Dedifferentiated amniotic fluid mesenchymal stem cell (primary cell): ENCODE measurements around the gene TTBK2.
"Not testable (repeated sequence)": the region's sequence is repeated elsewhere in the genome, so short reads cannot be mapped to it uniquely, and the experiment has no call there.

Experiments
- DNase-seq: peaks from one replicate; pipeline ENCODE4 v3.0.0-alpha.2; 2016; ENCODE audit errors: extremely low spot score

The TTBK2 gene

DNA sequence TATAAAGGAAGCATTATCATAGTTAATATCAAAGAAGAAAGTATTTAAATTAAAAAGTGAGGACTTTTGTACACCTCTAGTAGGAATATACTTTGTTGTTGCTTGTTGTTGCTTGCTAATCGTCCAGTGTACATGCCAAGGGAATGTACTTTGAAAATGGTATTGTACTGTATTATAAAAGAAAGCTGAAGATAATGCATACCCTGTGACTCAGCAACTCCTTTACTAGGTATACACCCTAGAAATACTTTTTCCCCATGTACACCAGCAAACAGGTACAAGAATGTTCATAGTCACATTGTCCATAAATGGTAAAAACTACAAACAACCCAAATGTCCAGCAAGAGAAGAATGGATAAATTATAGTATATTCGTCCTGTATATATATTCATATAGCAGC, 12.0 kb downstream of the TTBK2 start:
- no peak for DNase-seq

- DNase-seq, result no peak
These were observed 16.9 kb downstream of the TTBK2 start for GRCh38 chr15:42903388-42904324.

- DNase-seq, result not testable (repeated sequence)
These were observed 26.7 kb downstream of the TTBK2 start for GRCh38 chr15:42893911-42894310.

- DNase-seq, result no peak
These were observed 29.0 kb downstream of the TTBK2 start for GRCh38 chr15:42891569-42891968.

DNA sequence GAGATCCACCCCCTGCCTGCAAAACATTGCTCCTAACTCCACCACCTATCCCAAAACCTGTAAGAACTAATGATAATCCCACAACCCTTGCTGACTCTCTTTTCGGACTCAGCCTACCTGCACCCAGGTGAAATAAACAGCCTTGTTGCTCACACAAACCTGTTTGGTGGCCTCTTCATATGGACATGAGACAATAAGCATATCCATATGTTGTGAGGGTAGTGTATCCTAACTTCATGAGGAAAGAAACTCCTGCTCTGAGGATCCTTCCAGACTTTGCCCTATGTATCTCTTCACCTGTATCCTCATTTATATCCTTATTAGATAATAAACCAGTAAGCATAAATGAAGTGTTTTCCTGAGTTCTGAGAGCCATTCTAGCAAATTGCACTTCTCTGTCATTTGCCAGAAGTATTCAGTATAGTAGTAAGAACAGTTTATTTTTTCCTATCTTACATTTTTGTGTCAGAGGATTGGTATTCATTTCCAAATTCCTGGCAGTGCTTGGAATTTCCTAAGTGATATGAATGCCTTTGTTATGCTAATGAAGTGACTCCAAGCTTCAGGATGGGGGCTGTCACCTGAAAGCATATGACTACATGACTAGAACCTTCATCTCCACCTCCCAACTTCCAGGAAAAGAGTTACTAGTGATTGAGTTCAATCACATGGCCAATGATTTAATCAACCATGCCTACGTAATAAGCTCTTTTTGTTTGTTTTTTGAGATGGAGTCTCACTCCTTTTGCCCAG, 30.2 kb downstream of the TTBK2 start:
- peak; percentile 29 for DNase-seq

DNA sequence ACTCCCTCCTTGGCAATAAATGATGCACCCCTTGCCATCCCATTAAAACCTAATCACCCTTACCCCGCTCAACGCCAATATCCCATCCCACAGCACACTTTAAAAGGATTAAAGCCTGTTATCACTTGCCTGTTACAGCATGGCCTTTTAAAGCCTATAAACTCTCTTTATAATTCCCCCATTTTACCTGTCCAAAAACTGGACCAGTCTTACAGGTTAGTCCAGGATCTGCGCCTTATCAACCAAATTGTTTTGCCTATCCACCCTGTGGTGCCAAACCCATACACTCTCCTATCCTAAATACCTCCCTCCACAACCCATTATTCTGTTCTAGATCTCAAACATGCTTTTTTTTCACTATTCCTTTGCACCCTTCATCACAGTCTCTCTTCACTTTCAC, 33.2 kb downstream of the TTBK2 start:
- not testable (repeated sequence) for DNase-seq

- DNase-seq, result no peak
These were observed 40.5 kb downstream of the TTBK2 start for GRCh38 chr15:42880121-42880520.

- DNase-seq, result no peak
These were observed 41.1 kb downstream of the TTBK2 start for GRCh38 chr15:42879443-42879842.

DNA sequence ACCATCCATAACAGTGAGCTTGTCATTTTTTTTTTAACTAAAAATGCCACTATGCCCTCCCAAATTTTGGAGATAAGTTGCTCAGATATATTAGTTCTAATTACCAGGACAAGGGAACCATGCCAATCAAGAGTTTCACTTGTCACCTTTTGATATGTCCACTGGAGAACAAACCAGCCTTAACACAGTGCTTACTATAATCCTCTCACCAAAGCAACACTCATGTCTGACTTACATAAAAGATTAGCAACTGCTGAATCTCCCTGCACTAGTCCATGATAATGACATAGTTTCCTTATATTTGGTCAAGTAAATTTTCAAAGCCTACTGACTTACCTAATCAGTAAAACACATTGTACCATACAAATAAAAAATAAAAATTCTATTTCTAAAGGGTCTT, 44.4 kb downstream of the TTBK2 start:
- DNase-seq, result no peak

GRCh38 chr15:42868683-42869082, 51.9 kb downstream of the TTBK2 start:
- DNase-seq, result no peak

- DNase-seq, result no peak
These were observed 56.9 kb downstream of the TTBK2 start for GRCh38 chr15:42863572-42864239.

DNA sequence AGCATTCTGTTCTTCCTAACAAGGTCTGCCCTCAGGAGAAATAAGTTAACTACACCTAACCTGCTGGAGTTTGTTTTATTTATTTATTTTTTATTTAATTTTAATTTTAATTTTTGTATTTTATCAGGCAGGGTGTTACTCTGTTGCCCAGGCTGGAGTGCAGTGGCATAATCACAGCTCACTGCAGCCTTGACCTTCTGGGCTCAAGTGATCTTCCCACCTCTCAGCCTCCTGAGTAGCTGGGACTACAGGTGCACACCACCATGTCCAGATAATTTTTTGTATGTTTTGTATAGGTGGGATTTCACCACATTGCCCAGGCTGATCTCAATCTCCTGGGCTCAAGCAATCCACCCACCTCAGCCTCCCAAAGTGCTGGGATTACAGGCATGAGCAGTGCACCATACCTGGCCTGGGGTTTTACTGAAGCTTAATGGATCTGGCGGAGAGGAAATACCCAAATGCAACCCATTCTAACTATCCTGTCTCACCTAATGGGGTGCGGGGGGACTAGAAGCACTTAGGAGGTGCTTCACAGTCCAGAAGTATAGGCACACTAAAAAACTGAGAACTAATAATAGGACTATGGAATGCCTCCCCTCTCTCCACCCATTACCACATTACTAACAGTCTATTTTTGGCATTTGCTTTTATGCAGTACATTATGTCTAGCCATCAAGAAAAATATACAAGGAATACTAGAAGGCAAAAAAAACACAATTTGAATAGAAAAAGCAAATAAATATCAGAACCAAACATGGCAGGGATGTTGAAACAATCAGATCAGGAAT, 61.4 kb downstream of the TTBK2 start:
- DNase-seq, result no peak

DNA sequence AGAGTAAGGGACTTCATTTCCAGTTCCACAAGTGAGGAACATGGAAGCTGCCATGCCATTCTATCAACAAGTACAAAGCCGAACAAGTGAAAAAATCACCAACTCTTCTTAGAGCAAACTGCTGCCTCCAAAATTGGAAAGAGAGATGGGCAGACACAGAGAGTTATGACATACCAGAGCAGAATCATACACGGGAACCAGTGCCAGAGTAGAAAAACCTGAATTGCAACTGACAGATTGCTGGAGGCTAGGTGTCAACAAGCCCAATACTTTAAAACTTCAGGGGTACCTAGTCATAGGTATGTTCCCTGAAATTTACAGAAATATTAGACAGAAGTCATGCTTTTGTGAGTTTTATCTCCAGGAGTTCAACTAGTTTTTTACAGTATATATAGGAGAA, 62.0 kb downstream of the TTBK2 start:
- DNase-seq, result no peak

DNA sequence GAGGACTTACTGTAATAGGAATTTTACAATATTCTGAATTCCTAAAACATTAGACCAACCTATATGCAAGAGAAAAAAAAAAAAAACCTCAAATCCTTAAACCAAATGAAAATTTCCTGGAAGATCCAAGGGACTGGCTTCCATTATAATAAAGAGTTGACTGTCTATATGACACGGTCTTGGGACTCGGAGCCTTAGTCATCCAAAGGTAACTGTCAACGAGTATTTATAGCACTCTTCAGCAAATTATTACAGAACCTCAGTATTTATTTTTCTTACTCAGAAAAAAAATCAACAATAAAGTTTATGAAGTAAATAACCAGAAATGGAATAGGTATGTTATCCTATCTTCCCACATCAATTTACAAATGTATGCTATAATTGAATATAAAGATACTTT, 66.0 kb downstream of the TTBK2 start:
- no peak for DNase-seq

- no peak for DNase-seq
These were observed 70.7 kb downstream of the TTBK2 start for GRCh38 chr15:42849836-42850235.

DNA sequence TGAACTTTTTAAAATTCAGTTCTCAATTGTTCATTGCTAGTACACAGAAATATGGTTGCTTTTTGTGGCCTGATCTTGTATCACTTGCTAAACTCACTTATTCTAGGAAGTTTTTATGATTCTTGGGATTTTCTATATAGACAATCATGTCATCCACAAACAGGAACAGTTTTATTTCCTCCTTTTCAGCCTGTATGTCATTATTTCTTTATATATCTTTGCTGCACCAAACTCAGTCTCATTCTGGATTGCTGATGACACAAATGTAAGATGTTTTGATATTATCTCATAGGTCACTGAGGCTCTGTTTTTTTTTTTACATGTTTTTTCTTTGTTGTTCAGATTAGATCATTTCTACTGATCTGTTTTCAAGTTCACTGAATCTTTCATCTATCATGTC, 71.7 kb downstream of the TTBK2 start:
- no peak for DNase-seq

- DNase-seq, result no peak
These were observed 73.9 kb downstream of the TTBK2 start for GRCh38 chr15:42846647-42847046.

- DNase-seq, result no peak
These were observed 75.0 kb downstream of the TTBK2 start for GRCh38 chr15:42845581-42845980.

- no peak for DNase-seq
These were observed 76.9 kb downstream of the TTBK2 start for GRCh38 chr15:42843699-42844098.

GRCh38 chr15:42836251-42836650, 84.3 kb downstream of the TTBK2 start:
- no peak for DNase-seq

DNA sequence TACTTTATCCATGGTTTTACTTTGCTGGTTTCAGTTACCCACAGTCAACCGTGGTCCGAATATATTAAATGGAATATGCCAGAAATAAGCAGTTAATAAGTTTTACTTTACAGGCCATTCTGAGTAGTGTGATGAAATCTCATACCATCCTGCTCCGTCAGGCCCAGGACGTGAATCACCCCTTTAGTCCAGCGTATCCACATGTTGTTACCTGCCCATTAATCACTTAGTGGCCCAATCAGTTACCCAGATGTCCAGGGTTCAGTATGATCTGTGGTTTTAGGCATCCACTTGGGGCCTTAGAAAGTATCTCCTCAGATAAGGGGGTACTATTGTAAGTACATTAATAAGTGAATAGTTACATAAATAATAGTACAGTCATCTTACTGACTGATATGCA, 88.0 kb downstream of the TTBK2 start:
- no peak for DNase-seq
